ENCODE results near the gene ARSA.
A peak's percentile ranks its signal among the peaks of the same experiment; 100 is the strongest.

The ARSA gene

GRCh38 chr22:50579752-50580151, 48.2 kb downstream of the ARSA start:
- no peak for DNase-seq (ENCODE audit: low spot score)

- peak; percentile 55 for DNase-seq (ENCODE audit: low spot score)
Observed at GRCh38 chr22:50578776-50579310, 49.1 kb downstream of the ARSA start.

- no peak for DNase-seq (ENCODE audit: low spot score)
Observed at GRCh38 chr22:50577987-50578775, 49.8 kb downstream of the ARSA start, which contains the start of gene CPT1B. Gene CPT1B, minus strand, starts transcription at chr22:50578427. Its CDS starts 512 bp downstream, at chr22:50577915.

GRCh38 chr22:50577697-50577986, 50.3 kb downstream of the ARSA start:
- DNase-seq (ENCODE audit: low spot score): no peak

GRCh38 chr22:50576806-50577696, 50.9 kb downstream of the ARSA start:
- no peak for DNase-seq (ENCODE audit: low spot score)

GRCh38 chr22:50576070-50576469, 51.9 kb downstream of the ARSA start:
- DNase-seq (ENCODE audit: low spot score): no peak

GRCh38 chr22:50575426-50575941, 52.5 kb downstream of the ARSA start:
- DNase-seq (ENCODE audit: low spot score): no peak

All from pons (tissue), 1 donor.